Keratinocyte (primary cell): ENCODE data around the gene NRF1.

Experiments used
- CTCF ChIP-seq, 3 experiments: IDR thresholded peaks in 1 of 3; conservative IDR thresholded peaks in 1 of 3; optimal IDR thresholded peaks in 1 of 3; 2 replicates in 2 of 3; 3 replicates in 1 of 3; pipeline versions ENCODE3 to v1.5.1; 2011; ENCODE audit warnings: low read length in 3 of 3, mild to moderate bottlenecking in 3 of 3, moderate library complexity in 2 of 3, control low read depth in 1 of 3, inconsistent platforms in 1 of 3; ENCODE audit not compliant: insufficient read depth in 2 of 3; ENCODE audit errors: extremely low read depth in 1 of 3
- EZH2 ChIP-seq: IDR thresholded peaks from one replicate; pipeline ENCODE4 v1.6.1; 2012; ENCODE audit warnings: inconsistent platforms, mild to moderate bottlenecking, low read length, moderate library complexity

- no peak for TF ChIP-seq CTCF (optimal IDR thresholded peaks at IDR 0.05 in 1 of 3, IDR thresholded peaks at IDR 0.05 in 1 of 3, conservative IDR thresholded peaks at IDR 0.05 in 1 of 3; ENCODE audit: extremely low read depth in 1 of 3, insufficient read depth in 2 of 3, low read length in 3 of 3)
- no peak for TF ChIP-seq EZH2
Observed at GRCh38 chr7:129780257-129780973, 168.9 kb downstream of the NRF1 start.
